ENCODE data around the gene UBASH3B. TPM values are rescaled to one million over a fixed set of nuclear protein-coding genes. Genes with fewer than 3 reads are reported as not detected.

Gene UBASH3B
- total RNA-seq, 1 experiment from 2014 or later: 8.0 TPM

DNA sequence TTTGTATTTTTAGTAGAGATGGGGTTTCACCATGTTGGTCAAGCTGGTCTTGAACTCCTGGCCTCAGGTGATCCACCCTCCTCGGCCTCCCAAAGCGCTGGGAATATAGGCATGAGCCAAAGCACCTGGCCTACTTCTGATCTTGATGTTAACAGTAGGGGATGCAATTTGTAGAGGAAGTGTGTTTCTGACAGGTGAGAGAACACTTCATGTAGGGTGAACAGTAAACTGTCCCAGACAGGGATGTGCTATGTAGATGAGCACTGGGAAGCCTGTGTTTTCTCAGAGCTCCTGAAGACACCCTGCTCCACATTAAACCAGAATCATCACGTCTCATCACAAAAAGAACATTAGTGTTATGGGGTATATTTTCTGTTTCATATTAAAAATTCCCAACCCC is 45.1 kb downstream of the UBASH3B start:
- no peaks in the 10 kb centered on the region for H3K79me2 ChIP-seq (ENCODE audit: insufficient read depth, low read length)
- Mint-ChIP-seq H3K27ac (no peak overlapping the region), H3K36me3 (ENCODE audit: insufficient read depth in 1 of 3, low read depth in 3 of 3) (no peaks in the 10 kb centered on the region), H3K27me3 (ENCODE audit: low read depth) (no peaks in the 10 kb centered on the region; the same call in 1 of the 2 replicates), H3K4me3 (no peak overlapping the region), H3K4me1 (no peaks in the 10 kb centered on the region), H3K9me3 (no peaks in the 10 kb centered on the region; a peak in 1 of 5 replicates)
- no peak overlapping the region for H2BK5ac ChIP-seq (ENCODE audit: insufficient read length, low read length)
- no peak overlapping the region for H4K8ac ChIP-seq (replicated peaks; ENCODE audit: insufficient read length, low read depth, low read length)
- H2AK5ac ChIP-seq (ENCODE audit: insufficient read length, low read length): no peak overlapping the region
- no CpG with 5 or more reads among the region's 3 CpGs for WGBS (ENCODE audit: extremely low coverage, insufficient read length, low lambda C conversion rate)
- no peak overlapping the region for H2BK15ac ChIP-seq (ENCODE audit: low read depth, low read length)
- H4K5ac ChIP-seq (ENCODE audit: insufficient read length, low read depth, low read length): no peak overlapping the region
- no peak overlapping the region for H4K91ac ChIP-seq (ENCODE audit: insufficient read length, low read depth, low read length)
- H3K18ac ChIP-seq (ENCODE audit: insufficient read length, low read depth, low read length): no peak overlapping the region
- no peak overlapping the region for H2AFZ ChIP-seq (ENCODE audit: low read length)
- H3T11ph ChIP-seq (ENCODE audit: low read length): no peak overlapping the region
- H2BK12ac ChIP-seq (ENCODE audit: insufficient read length, low read depth, low read length): no peak overlapping the region
- H3K4me2 ChIP-seq (ENCODE audit: insufficient read depth, insufficient read length, low read length): no peak overlapping the region
- no peak overlapping the region for H3K27ac ChIP-seq (ENCODE audit: insufficient read length, low read depth, low read length)
- no peaks in the 10 kb centered on the region for H3K4me1 ChIP-seq (ENCODE audit: insufficient read depth, low read length)
- no peak overlapping the region for H2BK120ac ChIP-seq (ENCODE audit: low read depth, low read length, poor library complexity, severe bottlenecking)
- H3K9me3 ChIP-seq (ENCODE audit: control insufficient read depth, low read depth, low read length): no peaks in the 10 kb centered on the region
- no peaks in the 10 kb centered on the region for H3K79me1 ChIP-seq (ENCODE audit: insufficient read depth, low read depth, low read length, poor library complexity, severe bottlenecking)
- H3K4ac ChIP-seq (ENCODE audit: low read depth, low read length): no peak overlapping the region
- no peaks in the 10 kb centered on the region for H3K23me2 ChIP-seq (ENCODE audit: insufficient read length, low read depth, low read length, poor library complexity, severe bottlenecking)
- DNase-seq: no peak
- H3K14ac ChIP-seq (ENCODE audit: insufficient read depth, low read length): no peak overlapping the region
- H3K9ac ChIP-seq (ENCODE audit: extremely low read depth, insufficient read length, low read length): no peak overlapping the region
- no peak overlapping the region for H2BK20ac ChIP-seq (ENCODE audit: low read depth, low read length, poor library complexity, severe bottlenecking)
- no peaks in the 10 kb centered on the region for H4K20me1 ChIP-seq (ENCODE audit: control insufficient read depth, insufficient read depth, insufficient read length)
- no peak overlapping the region for H3K23ac ChIP-seq (ENCODE audit: insufficient read length, low read depth, low read length)
- no peak overlapping the region for H3K56ac ChIP-seq (ENCODE audit: insufficient read length, low read depth, low read length)
- H3K27me3 ChIP-seq (ENCODE audit: insufficient read depth, low read length): no peaks in the 10 kb centered on the region
- TF ChIP-seq, protein P1, sequence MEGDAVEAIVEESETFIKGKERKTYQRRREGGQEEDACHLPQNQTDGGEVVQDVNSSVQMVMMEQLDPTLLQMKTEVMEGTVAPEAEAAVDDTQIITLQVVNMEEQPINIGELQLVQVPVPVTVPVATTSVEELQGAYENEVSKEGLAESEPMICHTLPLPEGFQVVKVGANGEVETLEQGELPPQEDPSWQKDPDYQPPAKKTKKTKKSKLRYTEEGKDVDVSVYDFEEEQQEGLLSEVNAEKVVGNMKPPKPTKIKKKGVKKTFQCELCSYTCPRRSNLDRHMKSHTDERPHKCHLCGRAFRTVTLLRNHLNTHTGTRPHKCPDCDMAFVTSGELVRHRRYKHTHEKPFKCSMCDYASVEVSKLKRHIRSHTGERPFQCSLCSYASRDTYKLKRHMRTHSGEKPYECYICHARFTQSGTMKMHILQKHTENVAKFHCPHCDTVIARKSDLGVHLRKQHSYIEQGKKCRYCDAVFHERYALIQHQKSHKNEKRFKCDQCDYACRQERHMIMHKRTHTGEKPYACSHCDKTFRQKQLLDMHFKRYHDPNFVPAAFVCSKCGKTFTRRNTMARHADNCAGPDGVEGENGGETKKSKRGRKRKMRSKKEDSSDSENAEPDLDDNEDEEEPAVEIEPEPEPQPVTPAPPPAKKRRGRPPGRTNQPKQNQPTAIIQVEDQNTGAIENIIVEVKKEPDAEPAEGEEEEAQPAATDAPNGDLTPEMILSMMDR (conservative IDR thresholded peaks at IDR 0.05): no peak
